K562 (cell line): Measurements from ENCODE around the gene NOP10. TPM values are rescaled to one million over a fixed set of nuclear protein-coding genes. Genes with fewer than 3 reads are reported as not detected.

Experiments used
- ATAC-seq: fragments of 200-7000 bp; cut with Tn5 transposase; 3 replicates; pipeline ENCODE4 v1.9.1; 2020; ENCODE audit warnings: moderate library complexity
- BruUV-seq: library from RNA; stranded (reverse); fragments of 400-500 nt; replicated peaks from 2 replicates; lab custom pipeline; 2021; lab: Mats Ljungman, UMichigan
- CTCF ChIA-PET: fragments of 300-600 bp; formaldehyde crosslinking; extraction: SDS; loops from one replicate; lab custom pipeline; 2021; ENCODE audit warnings: low intra/inter-chr PET ratio; lab: Yijun Ruan, JAX
- POLR2A ChIA-PET: fragments of 300-600, 350-650 bp; sonication (Branson Sonifier 250); formaldehyde crosslinking; extraction: SDS; loops from one replicate; lab custom pipeline; 2021; ENCODE audit warnings: antibody characterized with exemption, inconsistent platforms; lab: Yijun Ruan, JAX
- DNase-seq, 4 experiments: peaks; one replicate each; pipeline versions ENCODE4 v3.0.0 to v3.0.0-alpha.2; 2011 to 2018; ENCODE audit warnings: low spot score in 3 of 4, mixed read lengths in 3 of 4; ENCODE audit errors: extremely low read depth in 1 of 4
- FAIRE-seq: peaks from 2 replicates; lab custom pipeline; 2011; peaks lifted over from hg19 to GRCh38; lab: Jason Lieb, UNC
- H2AFZ ChIP-seq: 2 replicates; pipeline ENCODE4 v1.6.0; 2011; ENCODE audit warnings: low read depth, low read length, control low read depth, inconsistent platforms
- H3K27ac ChIP-seq: fragments of 200-600 bp; 3 replicates; pipeline ENCODE4 v1.8.0; 2011; ENCODE audit warnings: low read depth, mild to moderate bottlenecking, control low read depth, inconsistent platforms, low read length, moderate library complexity, mixed read lengths; ENCODE audit errors: extremely low read depth
- H3K27me3 ChIP-seq, 2 experiments: fragments of 300-600 bp in 1 of 2; 2 replicates in 1 of 2; 3 replicates in 1 of 2; pipeline versions ENCODE4 v1.6.0 to v1.8.0; 2011; ENCODE audit warnings: inconsistent platforms in 2 of 2, low read length in 2 of 2, mild to moderate bottlenecking in 1 of 2, mixed read lengths in 1 of 2, moderate library complexity in 1 of 2; ENCODE audit not compliant: control insufficient read depth in 2 of 2, insufficient read depth in 2 of 2
- H3K36me3 ChIP-seq: fragments of 300-600 bp; 3 replicates; pipeline ENCODE4 v1.8.0; 2011; ENCODE audit warnings: mild to moderate bottlenecking, low read length, inconsistent platforms; ENCODE audit not compliant: control insufficient read depth, insufficient read depth
- H3K4me1 ChIP-seq, 2 experiments: fragments of 200-600 bp in 1 of 2; replicated peaks in 1 of 2; 2 replicates in 1 of 2; 3 replicates in 1 of 2; pipeline versions ENCODE4 v1.5.1 to v1.8.0; 2011; ENCODE audit warnings: inconsistent platforms in 2 of 2, low read length in 2 of 2, mild to moderate bottlenecking in 1 of 2, mixed read lengths in 1 of 2, moderate library complexity in 1 of 2; ENCODE audit not compliant: control insufficient read depth in 2 of 2, insufficient read depth in 2 of 2
- H3K4me2 ChIP-seq: 2 replicates; pipeline ENCODE4 v1.6.1; 2011; ENCODE audit warnings: low read length, control low read depth, inconsistent platforms, mixed read lengths; ENCODE audit not compliant: insufficient read depth
- H3K4me3 ChIP-seq: fragments of 200-600 bp; sonication (generic), shearing (Covaris generic); 2 replicates; pipeline ENCODE4 v1.5.1; 2016; ENCODE audit warnings: control low read depth, inconsistent platforms
- H3K79me2 ChIP-seq: fragments of 200-600 bp; 3 replicates; pipeline ENCODE4 v1.8.0; 2011; ENCODE audit warnings: low read length, inconsistent platforms; ENCODE audit not compliant: control insufficient read depth, insufficient read depth
- H3K9ac ChIP-seq, 2 experiments: 2 replicates each; pipeline versions ENCODE4 v1.6.0 to v1.6.1; 2011; ENCODE audit warnings: low read depth in 2 of 2, low read length in 2 of 2, control low read depth in 1 of 2, inconsistent platforms in 1 of 2, mild to moderate bottlenecking in 1 of 2, mixed read lengths in 1 of 2; ENCODE audit not compliant: insufficient read depth in 1 of 2
- H3K9me1 ChIP-seq: one replicate; pipeline ENCODE4 v1.6.0; 2011; ENCODE audit warnings: inconsistent platforms, mild to moderate bottlenecking, low read length, moderate library complexity; ENCODE audit not compliant: control insufficient read depth, insufficient read depth
- H3K9me3 ChIP-seq: replicated peaks from 2 replicates; pipeline ENCODE4 v1.5.1; 2011; ENCODE audit warnings: low read depth, low read length, inconsistent platforms; ENCODE audit not compliant: control insufficient read depth, insufficient read depth
- H4K20me1 ChIP-seq: replicated peaks from 2 replicates; pipeline ENCODE4 v1.6.1; 2011; ENCODE audit warnings: low read length, inconsistent platforms, mixed read lengths; ENCODE audit not compliant: control insufficient read depth, insufficient read depth
- BRCA1 ChIP-seq, 2 experiments: fragments of 450-650 bp in 1 of 2; sonication (generic) in 1 of 2; formaldehyde crosslinking in 1 of 2; IDR thresholded peaks; 2 replicates each; pipeline versions ENCODE4 v1.5.0 to v1.6.1; 2017 to 2020; ENCODE audit warnings: mild to moderate bottlenecking in 1 of 2, missing genetic modification reagents in 1 of 2
- ETV1 ChIP-seq: fragments of 450-650 bp; conservative IDR thresholded peaks from 2 replicates; pipeline ENCODE4 v1.6.1; 2016; ENCODE audit warnings: missing genetic modification characterization, control low read depth, low read depth, missing compliant biosample characterization
- HMG20A ChIP-seq: fragments of 450-650 bp; formaldehyde crosslinking; conservative IDR thresholded peaks from 2 replicates; pipeline ENCODE4 v1.4.0; 2020; ENCODE audit warnings: mild to moderate bottlenecking, mixed read lengths
- KHSRP ChIP-seq: fragments of 450-650 bp; IDR thresholded peaks from 2 replicates; pipeline ENCODE4 v1.6.1; 2017
- RAD21 ChIP-seq, 2 experiments: fragments of 250-450 bp in 1 of 2; fragments of 450-650 bp in 1 of 2; sonication (Bioruptor Pico) in 1 of 2; formaldehyde crosslinking in 1 of 2; IDR thresholded peaks in 1 of 2; conservative IDR thresholded peaks in 1 of 2; 2 replicates each; pipeline versions ENCODE4 v1.4.0 to v1.8.0; 2020 to 2022; ENCODE audit warnings: mild to moderate bottlenecking in 2 of 2, moderate library complexity in 1 of 2
- TEAD2 ChIP-seq: fragments of 450-650 bp; IDR thresholded peaks from 2 replicates; pipeline ENCODE4 v1.6.1; 2016; ENCODE audit warnings: missing genetic modification characterization, control low read depth, missing compliant biosample characterization
- XRCC5 ChIP-seq: fragments of 200-400 bp; formaldehyde crosslinking; IDR thresholded peaks from 2 replicates; pipeline ENCODE4 v1.6.1; 2017; ENCODE audit warnings: low read depth, mild to moderate bottlenecking, low read length
- ZBTB17 ChIP-seq: fragments of 450-650 bp; formaldehyde crosslinking; IDR thresholded peaks from 2 replicates; pipeline ENCODE4 v1.4.0; 2020; ENCODE audit warnings: mild to moderate bottlenecking
- ZKSCAN1 ChIP-seq: fragments of 150-350 bp; IDR thresholded peaks from 2 replicates; pipeline ENCODE4 v1.6.1; 2016; ENCODE audit warnings: low read depth, low read length
- ZNF134 ChIP-seq: fragments of 250-450 bp; sonication (Bioruptor Pico); conservative IDR thresholded peaks from 2 replicates; pipeline ENCODE4 v1.4.0; 2020
- ZNF175 ChIP-seq: fragments of 200-800 bp; sonication (Bioruptor generic); IDR thresholded peaks from 2 replicates; pipeline ENCODE4 v1.6.1; 2016; ENCODE audit warnings: low read depth, mild to moderate bottlenecking, missing genetic modification characterization, missing compliant biosample characterization
- WGBS: fragments of 100-300 bp; shearing (Covaris generic); methylation state at CpG from one replicate; pipeline ENCODE4 v1.1.6; 2016; ENCODE audit warnings: low coverage, mixed read lengths; ENCODE audit not compliant: insufficient coverage; ENCODE audit errors: missing lambda C conversion rate; 5-methylcytosine and 5-hydroxymethylcytosine counted together
- in situ Hi-C: fragments of 300-500 bp; cut with MboI; formaldehyde crosslinking; loops from 4 replicates; pipeline ENCODE4 v1.15.0; 2018; ENCODE audit warnings: inconsistent platforms, mixed read lengths
- intact Hi-C: fragments of 100-400 bp; cut with micrococcal nuclease; formaldehyde crosslinking; loops from 2 replicates; pipeline ENCODE4 v1.14.2; 2022
- polyA plus RNA-seq, 8 experiments: library from polyadenylated mRNA; depleted of rRNA in 4 of 8; stranded (reverse) in 5 of 8; unstranded in 3 of 8; fragments of >200 nt; fragmentation: Nextera tagmentation in 2 of 8; fragmentation: Illumina TruSeq in 1 of 8; extraction: Ambion mirVana in 2 of 8; extraction: Trizol in 1 of 8; gene quantifications; 2 replicates each; pipeline versions ENCODE4 v1.2.1 to v1.2.3, GENCODE V29; 2011 to 2014; ENCODE audit warnings: inconsistent platforms in 1 of 8, missing spikeins in 1 of 8
- total RNA-seq, 7 experiments: library from RNA; depleted of rRNA in 6 of 7; stranded (reverse); fragments of >200 nt in 6 of 7; fragmentation: Illumina TruSeq in 2 of 7; extraction: Trizol in 2 of 7; gene quantifications; 2 replicates each; pipeline versions ENCODE4 v1.2.1 to v1.2.3, GENCODE V29; 2011 to 2021; ENCODE audit warnings: low replicate concordance in 1 of 7

NOP10 gene
- total and polyA plus RNA-seq, 9 of the 15 experiments (the other 6 are each of a cell fraction or from before 2014, with no cell fraction given) = 250 to 1,663 (median 449) TPM

- no peak overlapping the region for H3K4me2 ChIP-seq
- H3K79me2 ChIP-seq = peaks cover 10% of the 10 kb centered on the region; the same call in 2 of the 3 replicates
- no peak overlapping the region for H3K4me3 ChIP-seq
- FAIRE-seq = no peak
- no peak overlapping the region for H2AFZ ChIP-seq
- CTCF ChIA-PET = no interaction called here
- BruUV-seq = no TSS peak
- peaks cover 7 to 22% of the 10 kb centered on the region in 2 experiments; a peak in 4 of 5 replicates for H3K4me1 ChIP-seq
- H3K9me1 ChIP-seq = no peaks in the 10 kb centered on the region
- POLR2A ChIA-PET = interaction anchor here (0.7 kb wide), 1 partner anchor 816 kb away, joined by 3 read pairs; no protein-coding TSS in a partner anchor
- H3K27me3 ChIP-seq = no peaks in the 10 kb centered on the region
- intact Hi-C loops (no loop called here), in situ Hi-C loops (loop anchor here (10.0 kb wide), 1 partner anchor 299 kb away; no protein-coding TSS in a partner anchor)
- ATAC-seq = no peak
- H3K27ac ChIP-seq = no peak overlapping the region
- H4K20me1 ChIP-seq = no peaks in the 10 kb centered on the region
- peaks cover 45% of the 10 kb centered on the region; the same call in 2 of the 3 replicates for H3K36me3 ChIP-seq
- H3K9ac ChIP-seq = no peak overlapping the region
- TF ChIP-seq ZBTB17 (CRISPR knock-in tag) (no peak), ETV1 (tag) (no peak), ZNF175 (no peak), ZKSCAN1 (no peak), XRCC5 (no peak), BRCA1 (IDR thresholded peaks at IDR 0.05) (no peak), BRCA1 (CRISPR knock-in tag; IDR thresholded peaks at IDR 0.05) (no peak), HMG20A (no peak), TEAD2 (tag) (no peak), KHSRP (no peak), RAD21 (CRISPR knock-in tag; conservative IDR thresholded peaks at IDR 0.05 in 1 of 2, IDR thresholded peaks at IDR 0.05 in 1 of 2) (no peak), ZNF134 (CRISPR knock-in tag) (no peak)
- no peaks in the 10 kb centered on the region for H3K9me3 ChIP-seq
- no peak for DNase-seq
- 92% methylated on average over 2 of the region's 8 CpGs for WGBS
Measured at GRCh38 chr15:34364041-34364440, 21.1 kb upstream of the NOP10 start.
